ENCODE measurements around the gene ZNF467.

The ZNF467 gene

DNA sequence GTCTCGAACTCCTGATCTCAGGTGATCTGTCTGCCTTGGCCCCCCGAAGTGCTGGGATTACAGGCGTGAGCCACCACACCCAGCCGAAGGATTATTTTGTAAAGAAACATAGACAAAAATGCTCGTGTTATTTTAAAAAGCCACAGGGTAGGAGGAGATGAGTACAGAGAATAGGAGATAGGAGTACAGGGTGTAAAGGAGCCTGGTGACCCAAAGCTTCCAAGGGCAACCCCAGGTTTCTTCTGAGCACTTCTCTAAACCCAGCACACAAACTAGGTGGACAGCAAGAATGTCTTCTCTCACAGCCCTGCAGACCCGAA lies 54.7 kb downstream of the ZNF467 start:
- no peak for DNase-seq (ENCODE audit: low read depth)
- TF ChIP-seq, protein P1, sequence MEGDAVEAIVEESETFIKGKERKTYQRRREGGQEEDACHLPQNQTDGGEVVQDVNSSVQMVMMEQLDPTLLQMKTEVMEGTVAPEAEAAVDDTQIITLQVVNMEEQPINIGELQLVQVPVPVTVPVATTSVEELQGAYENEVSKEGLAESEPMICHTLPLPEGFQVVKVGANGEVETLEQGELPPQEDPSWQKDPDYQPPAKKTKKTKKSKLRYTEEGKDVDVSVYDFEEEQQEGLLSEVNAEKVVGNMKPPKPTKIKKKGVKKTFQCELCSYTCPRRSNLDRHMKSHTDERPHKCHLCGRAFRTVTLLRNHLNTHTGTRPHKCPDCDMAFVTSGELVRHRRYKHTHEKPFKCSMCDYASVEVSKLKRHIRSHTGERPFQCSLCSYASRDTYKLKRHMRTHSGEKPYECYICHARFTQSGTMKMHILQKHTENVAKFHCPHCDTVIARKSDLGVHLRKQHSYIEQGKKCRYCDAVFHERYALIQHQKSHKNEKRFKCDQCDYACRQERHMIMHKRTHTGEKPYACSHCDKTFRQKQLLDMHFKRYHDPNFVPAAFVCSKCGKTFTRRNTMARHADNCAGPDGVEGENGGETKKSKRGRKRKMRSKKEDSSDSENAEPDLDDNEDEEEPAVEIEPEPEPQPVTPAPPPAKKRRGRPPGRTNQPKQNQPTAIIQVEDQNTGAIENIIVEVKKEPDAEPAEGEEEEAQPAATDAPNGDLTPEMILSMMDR (conservative IDR thresholded peaks at IDR 0.05; ENCODE audit: low read length), result no peak
- no peak overlapping the region for H3K4me3 ChIP-seq (ENCODE audit: low read length)

DNA sequence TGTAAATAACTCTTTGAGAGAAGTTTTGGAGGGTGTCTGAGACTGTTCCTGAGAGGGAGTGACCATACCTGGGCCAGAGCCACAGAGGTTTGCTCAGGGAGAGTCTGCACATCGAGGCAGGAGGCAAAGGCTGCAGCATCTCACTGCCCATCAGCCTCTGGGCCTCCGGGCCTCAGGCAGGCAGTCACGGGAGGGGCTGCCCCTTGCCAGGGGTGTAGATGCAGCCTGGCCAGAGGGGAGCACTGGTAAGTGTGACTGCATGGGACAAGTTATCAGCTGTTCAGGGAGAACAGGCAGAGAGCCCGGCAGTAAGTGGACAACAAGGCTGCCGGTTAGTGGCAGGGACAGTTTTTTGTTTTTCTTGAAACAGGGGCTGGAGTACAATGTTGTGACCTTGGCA lies 55.9 kb downstream of the ZNF467 start:
- DNase-seq (ENCODE audit: low read depth), result no peak
- TF ChIP-seq, protein P1 (conservative IDR thresholded peaks at IDR 0.05; ENCODE audit: low read length), result no peak
- no peak overlapping the region for H3K4me3 ChIP-seq (ENCODE audit: low read length)

GRCh38 chr7:149716932-149717307 lies 56.5 kb downstream of the ZNF467 start:
- no peak overlapping the region for H3K4me3 ChIP-seq (ENCODE audit: low read length)
- DNase-seq (ENCODE audit: low read depth), result no peak
- TF ChIP-seq, protein P1 (conservative IDR thresholded peaks at IDR 0.05; ENCODE audit: low read length), result no peak

- peak; percentile 35 for DNase-seq (ENCODE audit: low read depth)
- TF ChIP-seq, protein P1 (conservative IDR thresholded peaks at IDR 0.05; ENCODE audit: low read length), result peak; percentile 38
- H3K4me3 ChIP-seq (ENCODE audit: low read length), result peak overlapping the region; percentile 77
Measured at GRCh38 chr7:149716007-149716931, 57.1 kb downstream of the ZNF467 start.

DNA sequence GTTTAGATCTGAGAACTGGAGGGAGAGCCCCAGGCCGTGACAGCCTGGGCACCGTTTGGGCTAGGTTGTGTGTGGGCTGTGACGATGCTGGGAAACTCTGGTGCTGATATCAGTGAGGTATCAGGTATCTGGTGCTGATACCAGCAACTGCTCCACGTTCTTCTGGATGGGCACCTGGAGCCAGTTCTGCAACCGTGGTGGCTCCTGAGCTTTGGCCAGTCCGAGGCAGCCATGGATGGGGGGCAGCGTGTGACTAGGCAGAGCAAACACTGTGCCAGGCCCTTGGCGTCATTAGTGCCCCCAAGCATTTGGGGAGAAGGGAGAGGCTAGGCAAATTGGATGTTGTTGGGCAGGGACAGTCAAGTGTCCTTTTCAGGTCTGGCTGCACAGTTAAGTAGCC lies 57.9 kb downstream of the ZNF467 start:
- DNase-seq (ENCODE audit: low read depth), result no peak

DNA sequence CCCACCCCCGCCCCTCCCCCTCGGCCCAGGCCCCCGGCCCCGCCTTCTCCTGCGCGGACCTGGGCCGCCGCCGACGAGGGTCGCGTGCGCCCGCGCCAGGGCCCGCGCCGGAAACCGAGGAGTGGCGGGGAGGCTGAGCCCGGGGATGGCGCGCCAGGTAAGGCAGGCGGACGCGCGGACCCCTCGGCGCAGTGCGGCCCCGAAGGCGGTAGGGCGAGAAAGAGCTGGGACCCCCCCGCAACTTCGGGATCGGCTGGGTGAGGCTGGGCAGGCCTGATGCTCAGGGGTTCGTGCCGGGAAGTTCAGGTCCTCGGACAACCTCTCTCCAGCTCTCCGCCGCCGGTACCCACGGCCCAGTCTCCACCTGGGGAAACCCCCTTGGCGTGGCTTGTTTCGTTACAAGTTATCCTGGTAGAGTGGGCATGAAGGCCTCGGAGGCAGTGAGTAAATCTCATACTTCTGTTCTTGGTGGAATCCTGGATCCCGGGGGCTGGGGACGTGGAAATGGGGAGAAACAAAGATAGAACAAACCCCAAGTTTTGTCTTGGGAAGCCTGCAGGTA lies 58.4 kb downstream of the ZNF467 start:
- peak overlapping the region; percentile 77 for H3K4me3 ChIP-seq (ENCODE audit: low read length)
- TF ChIP-seq, protein P1 (conservative IDR thresholded peaks at IDR 0.05; ENCODE audit: low read length), result no peak
- peak; percentile 11 for DNase-seq (ENCODE audit: low read depth)

More for the DNA sequence above, 57.9 kb downstream of the ZNF467 start:
- peak overlapping the region; percentile 77 for H3K4me3 ChIP-seq (ENCODE audit: low read length)
- TF ChIP-seq, protein P1 (conservative IDR thresholded peaks at IDR 0.05; ENCODE audit: low read length), result no peak

Measured in AG10803 (cell line).